HepG2 (cell line): ENCODE results near the gene PTPRM. TPM values are rescaled to one million over a fixed set of nuclear protein-coding genes. Genes with fewer than 3 reads are reported as not detected.

ENCODE experiments used
- CBFB ChIP-seq: sonication (generic); formaldehyde crosslinking; IDR thresholded peaks from 2 replicates; pipeline ENCODE4 v1.4.0; 2020; ENCODE audit warnings: missing genetic modification reagents
- FOXP1 ChIP-seq, 2 experiments: fragments of 450-650 bp in 1 of 2; IDR thresholded peaks; 2 replicates each; pipeline ENCODE4 v1.6.1; 2017 to 2018; ENCODE audit warnings: antibody characterized with exemption in 1 of 2
- JUNB ChIP-seq: sonication (generic); formaldehyde crosslinking; IDR thresholded peaks from 2 replicates; pipeline ENCODE4 v1.8.0; 2022; ENCODE audit warnings: missing genetic modification reagents, mild to moderate bottlenecking, borderline replicate concordance
- KLF12 ChIP-seq: sonication (generic); formaldehyde crosslinking; IDR thresholded peaks from 2 replicates; pipeline ENCODE4 v1.4.0; 2020; ENCODE audit warnings: missing genetic modification reagents, borderline replicate concordance
- MEF2D ChIP-seq: sonication (generic); formaldehyde crosslinking; IDR thresholded peaks from 2 replicates; pipeline ENCODE4 v1.5.1; 2020; ENCODE audit warnings: mild to moderate bottlenecking, missing genetic modification reagents
- NCOR1 ChIP-seq: fragments of 200-600 bp; sonication (generic); IDR thresholded peaks from 2 replicates; pipeline ENCODE4 v1.7.0; 2017; ENCODE audit warnings: antibody characterized with exemption, low read length, borderline replicate concordance
- SYNCRIP ChIP-seq: fragments of 200-400 bp; formaldehyde crosslinking; IDR thresholded peaks from 2 replicates; pipeline ENCODE4 v1.6.1; 2018; ENCODE audit warnings: mild to moderate bottlenecking, low read depth, low read length; ENCODE audit not compliant: insufficient read depth
- TAF1 ChIP-seq: sonication (generic); formaldehyde crosslinking; IDR thresholded peaks from 2 replicates; pipeline ENCODE4 v1.4.0; 2020; ENCODE audit warnings: missing genetic modification reagents
- TAF15 ChIP-seq: fragments of 200-400 bp; formaldehyde crosslinking; IDR thresholded peaks from one replicate; pipeline ENCODE4 v1.6.1; 2018; ENCODE audit warnings: mild to moderate bottlenecking, low read depth, low read length; ENCODE audit not compliant: poor library complexity, severe bottlenecking
- ZFP62 ChIP-seq: sonication (generic); formaldehyde crosslinking; IDR thresholded peaks from 2 replicates; pipeline ENCODE4 v1.4.0; 2020; ENCODE audit warnings: missing genetic modification reagents
- ZNF20 ChIP-seq: sonication (generic); formaldehyde crosslinking; IDR thresholded peaks from 2 replicates; pipeline ENCODE4 v1.4.0; 2020; ENCODE audit warnings: mild to moderate bottlenecking, moderate library complexity, missing genetic modification reagents
- ZNF562 ChIP-seq: sonication (generic); formaldehyde crosslinking; IDR thresholded peaks from 2 replicates; pipeline ENCODE4 v1.8.0; 2022; ENCODE audit warnings: missing genetic modification reagents, borderline replicate concordance
- ZNF724P ChIP-seq: sonication (generic); formaldehyde crosslinking; IDR thresholded peaks from 2 replicates; pipeline ENCODE4 v1.8.0; 2022; ENCODE audit warnings: missing genetic modification reagents, borderline replicate concordance
- ZNF788 ChIP-seq: sonication (generic); formaldehyde crosslinking; IDR thresholded peaks from 2 replicates; pipeline ENCODE4 v1.5.0; 2020; ENCODE audit warnings: mild to moderate bottlenecking, missing genetic modification reagents, borderline replicate concordance
- polyA plus RNA-seq, 8 experiments: library from polyadenylated mRNA; depleted of rRNA in 3 of 8; stranded (reverse) in 7 of 8; unstranded in 1 of 8; fragments of >200 nt; fragmentation: Illumina TruSeq in 4 of 8; extraction: Trizol in 4 of 8; gene quantifications; 2 replicates each; pipeline versions ENCODE4 v1.2.1 to v1.2.3, GENCODE V29; 2011 to 2016; ENCODE audit warnings: low read depth in 4 of 8, missing spikeins in 1 of 8, mixed read lengths in 1 of 8; ENCODE audit not compliant: insufficient read depth in 1 of 8
- total RNA-seq, 5 experiments: library from RNA; depleted of rRNA; stranded (reverse); fragments of >200 nt; fragmentation: Illumina TruSeq; extraction: Trizol; gene quantifications; 2 replicates each; pipeline ENCODE4 v1.2.3, GENCODE V29; 2016; ENCODE audit warnings: low read depth in 1 of 5
- TF ChIP-seq, protein P1 (sequence below): sonication (generic); formaldehyde crosslinking; IDR thresholded peaks from 2 replicates; pipeline ENCODE4 v1.4.0; 2020; ENCODE audit warnings: low read depth, mild to moderate bottlenecking, missing genetic modification reagents
- TF ChIP-seq, protein P2 (sequence below): IDR thresholded peaks from 2 replicates; pipeline ENCODE4 v1.6.1; 2016
- TF ChIP-seq, protein P3 (sequence below): sonication (generic); formaldehyde crosslinking; IDR thresholded peaks from 2 replicates; pipeline ENCODE4 v1.8.0; 2022; ENCODE audit warnings: missing genetic modification reagents, mild to moderate bottlenecking, inconsistent platforms, borderline replicate concordance
- TF ChIP-seq, protein P4 (sequence below): sonication (generic); formaldehyde crosslinking; IDR thresholded peaks from 2 replicates; pipeline ENCODE4 v1.5.0; 2020; ENCODE audit warnings: missing genetic modification reagents
- TF ChIP-seq, protein P5 (sequence below): sonication (generic); formaldehyde crosslinking; IDR thresholded peaks from 2 replicates; pipeline ENCODE4 v1.4.0; 2020; ENCODE audit warnings: missing genetic modification reagents
- TF ChIP-seq, protein P6 (sequence below): sonication (generic); formaldehyde crosslinking; IDR thresholded peaks from 2 replicates; pipeline ENCODE4 v1.4.0; 2020; ENCODE audit warnings: mild to moderate bottlenecking, low read depth, missing genetic modification reagents

The PTPRM gene
- total and polyA plus RNA-seq, 2 of the 13 experiments (the other 11 are each of a cell fraction or from before 2014, with no cell fraction given) = 12.6 to 108 TPM

DNA sequence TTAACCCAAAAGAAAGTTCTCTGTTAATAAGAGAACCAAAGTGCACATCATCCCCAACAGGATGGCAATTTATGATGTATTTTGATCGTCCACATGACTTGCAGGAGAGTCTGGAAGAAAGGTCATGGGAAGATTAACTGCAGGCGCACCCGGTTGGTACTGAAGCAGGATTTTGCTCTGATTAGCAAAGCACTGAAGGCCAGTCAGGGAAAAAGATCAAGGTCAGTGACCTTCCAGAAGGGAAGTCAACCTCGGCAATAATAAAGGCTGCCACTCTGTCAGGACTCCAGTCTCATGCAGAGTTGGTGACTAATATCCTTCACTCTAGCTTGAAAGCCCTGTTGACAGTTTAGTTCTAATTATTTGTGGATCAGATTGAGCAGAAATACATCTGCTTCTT is 609.4 kb downstream of the PTPRM start (continued):
- TF ChIP-seq, protein P1, sequence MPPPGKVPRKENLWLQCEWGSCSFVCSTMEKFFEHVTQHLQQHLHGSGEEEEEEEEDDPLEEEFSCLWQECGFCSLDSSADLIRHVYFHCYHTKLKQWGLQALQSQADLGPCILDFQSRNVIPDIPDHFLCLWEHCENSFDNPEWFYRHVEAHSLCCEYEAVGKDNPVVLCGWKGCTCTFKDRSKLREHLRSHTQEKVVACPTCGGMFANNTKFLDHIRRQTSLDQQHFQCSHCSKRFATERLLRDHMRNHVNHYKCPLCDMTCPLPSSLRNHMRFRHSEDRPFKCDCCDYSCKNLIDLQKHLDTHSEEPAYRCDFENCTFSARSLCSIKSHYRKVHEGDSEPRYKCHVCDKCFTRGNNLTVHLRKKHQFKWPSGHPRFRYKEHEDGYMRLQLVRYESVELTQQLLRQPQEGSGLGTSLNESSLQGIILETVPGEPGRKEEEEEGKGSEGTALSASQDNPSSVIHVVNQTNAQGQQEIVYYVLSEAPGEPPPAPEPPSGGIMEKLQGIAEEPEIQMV = no peak
- TF ChIP-seq NCOR1 (peak; percentile 63; the same call in 1 of the 2 replicates), ZNF20 (no peak), SYNCRIP (no peak), ZFP62 (CRISPR knock-in tag) (no peak), KLF12 (CRISPR knock-in tag) (no peak), JUNB (CRISPR knock-in tag) (no peak), CBFB (CRISPR knock-in tag) (no peak), ZNF788 (CRISPR knock-in tag) (no peak; the same call in 1 of the 2 replicates), TAF15 (no peak), ZNF562 (CRISPR knock-in tag) (no peak), ZNF724P (CRISPR knock-in tag) (no peak), TAF1 (CRISPR knock-in tag) (no peak), FOXP1 (IDR thresholded peaks at IDR 0.05) (no peak), FOXP1 (CRISPR knock-in tag; IDR thresholded peaks at IDR 0.05) (peak; percentile 38; the same call in 1 of the 2 replicates), MEF2D (CRISPR knock-in tag) (no peak)
- TF ChIP-seq, protein P2, sequence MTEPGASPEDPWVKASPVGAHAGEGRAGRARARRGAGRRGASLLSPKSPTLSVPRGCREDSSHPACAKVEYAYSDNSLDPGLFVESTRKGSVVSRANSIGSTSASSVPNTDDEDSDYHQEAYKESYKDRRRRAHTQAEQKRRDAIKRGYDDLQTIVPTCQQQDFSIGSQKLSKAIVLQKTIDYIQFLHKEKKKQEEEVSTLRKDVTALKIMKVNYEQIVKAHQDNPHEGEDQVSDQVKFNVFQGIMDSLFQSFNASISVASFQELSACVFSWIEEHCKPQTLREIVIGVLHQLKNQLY = no peak
- TF ChIP-seq, protein P3, sequence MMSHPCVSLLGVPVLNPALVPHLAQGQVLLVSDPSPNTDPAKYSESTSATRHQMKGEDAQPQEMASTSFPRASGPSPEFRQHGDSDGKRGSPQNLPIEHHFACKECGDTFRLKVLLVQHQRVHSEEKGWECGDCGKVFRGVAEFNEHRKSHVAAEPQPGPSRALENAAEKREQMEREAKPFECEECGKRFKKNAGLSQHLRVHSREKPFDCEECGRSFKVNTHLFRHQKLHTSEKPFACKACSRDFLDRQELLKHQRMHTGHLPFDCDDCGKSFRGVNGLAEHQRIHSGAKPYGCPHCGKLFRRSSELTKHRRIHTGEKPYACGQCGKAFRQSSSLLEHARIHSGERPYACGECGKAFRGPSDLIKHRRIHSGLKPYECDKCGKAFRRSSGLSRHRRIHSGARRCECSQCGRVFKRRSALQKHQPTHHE (CRISPR knock-in tag) = no peak
- TF ChIP-seq, protein P4, sequence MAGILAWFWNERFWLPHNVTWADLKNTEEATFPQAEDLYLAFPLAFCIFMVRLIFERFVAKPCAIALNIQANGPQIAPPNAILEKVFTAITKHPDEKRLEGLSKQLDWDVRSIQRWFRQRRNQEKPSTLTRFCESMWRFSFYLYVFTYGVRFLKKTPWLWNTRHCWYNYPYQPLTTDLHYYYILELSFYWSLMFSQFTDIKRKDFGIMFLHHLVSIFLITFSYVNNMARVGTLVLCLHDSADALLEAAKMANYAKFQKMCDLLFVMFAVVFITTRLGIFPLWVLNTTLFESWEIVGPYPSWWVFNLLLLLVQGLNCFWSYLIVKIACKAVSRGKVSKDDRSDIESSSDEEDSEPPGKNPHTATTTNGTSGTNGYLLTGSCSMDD (CRISPR knock-in tag) = no peak
- TF ChIP-seq, protein P5, sequence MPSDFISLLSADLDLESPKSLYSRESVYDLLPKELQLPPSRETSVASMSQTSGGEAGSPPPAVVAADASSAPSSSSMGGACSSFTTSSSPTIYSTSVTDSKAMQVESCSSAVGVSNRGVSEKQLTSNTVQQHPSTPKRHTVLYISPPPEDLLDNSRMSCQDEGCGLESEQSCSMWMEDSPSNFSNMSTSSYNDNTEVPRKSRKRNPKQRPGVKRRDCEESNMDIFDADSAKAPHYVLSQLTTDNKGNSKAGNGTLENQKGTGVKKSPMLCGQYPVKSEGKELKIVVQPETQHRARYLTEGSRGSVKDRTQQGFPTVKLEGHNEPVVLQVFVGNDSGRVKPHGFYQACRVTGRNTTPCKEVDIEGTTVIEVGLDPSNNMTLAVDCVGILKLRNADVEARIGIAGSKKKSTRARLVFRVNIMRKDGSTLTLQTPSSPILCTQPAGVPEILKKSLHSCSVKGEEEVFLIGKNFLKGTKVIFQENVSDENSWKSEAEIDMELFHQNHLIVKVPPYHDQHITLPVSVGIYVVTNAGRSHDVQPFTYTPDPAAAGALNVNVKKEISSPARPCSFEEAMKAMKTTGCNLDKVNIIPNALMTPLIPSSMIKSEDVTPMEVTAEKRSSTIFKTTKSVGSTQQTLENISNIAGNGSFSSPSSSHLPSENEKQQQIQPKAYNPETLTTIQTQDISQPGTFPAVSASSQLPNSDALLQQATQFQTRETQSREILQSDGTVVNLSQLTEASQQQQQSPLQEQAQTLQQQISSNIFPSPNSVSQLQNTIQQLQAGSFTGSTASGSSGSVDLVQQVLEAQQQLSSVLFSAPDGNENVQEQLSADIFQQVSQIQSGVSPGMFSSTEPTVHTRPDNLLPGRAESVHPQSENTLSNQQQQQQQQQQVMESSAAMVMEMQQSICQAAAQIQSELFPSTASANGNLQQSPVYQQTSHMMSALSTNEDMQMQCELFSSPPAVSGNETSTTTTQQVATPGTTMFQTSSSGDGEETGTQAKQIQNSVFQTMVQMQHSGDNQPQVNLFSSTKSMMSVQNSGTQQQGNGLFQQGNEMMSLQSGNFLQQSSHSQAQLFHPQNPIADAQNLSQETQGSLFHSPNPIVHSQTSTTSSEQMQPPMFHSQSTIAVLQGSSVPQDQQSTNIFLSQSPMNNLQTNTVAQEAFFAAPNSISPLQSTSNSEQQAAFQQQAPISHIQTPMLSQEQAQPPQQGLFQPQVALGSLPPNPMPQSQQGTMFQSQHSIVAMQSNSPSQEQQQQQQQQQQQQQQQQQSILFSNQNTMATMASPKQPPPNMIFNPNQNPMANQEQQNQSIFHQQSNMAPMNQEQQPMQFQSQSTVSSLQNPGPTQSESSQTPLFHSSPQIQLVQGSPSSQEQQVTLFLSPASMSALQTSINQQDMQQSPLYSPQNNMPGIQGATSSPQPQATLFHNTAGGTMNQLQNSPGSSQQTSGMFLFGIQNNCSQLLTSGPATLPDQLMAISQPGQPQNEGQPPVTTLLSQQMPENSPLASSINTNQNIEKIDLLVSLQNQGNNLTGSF (CRISPR knock-in tag) = no peak
- TF ChIP-seq, protein P6, sequence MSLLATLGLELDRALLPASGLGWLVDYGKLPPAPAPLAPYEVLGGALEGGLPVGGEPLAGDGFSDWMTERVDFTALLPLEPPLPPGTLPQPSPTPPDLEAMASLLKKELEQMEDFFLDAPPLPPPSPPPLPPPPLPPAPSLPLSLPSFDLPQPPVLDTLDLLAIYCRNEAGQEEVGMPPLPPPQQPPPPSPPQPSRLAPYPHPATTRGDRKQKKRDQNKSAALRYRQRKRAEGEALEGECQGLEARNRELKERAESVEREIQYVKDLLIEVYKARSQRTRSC (CRISPR knock-in tag) = no peak
